Gastrocnemius medialis (tissue), 4 donors: ENCODE measurements around the gene GRID2. TPM values are rescaled to one million over a fixed set of nuclear protein-coding genes. Genes with fewer than 3 reads are reported as not detected.

Experiments used
- ATAC-seq, 2 donors: fragments of 150-250 bp; one replicate each; pipeline ENCODE4 v1.9.1; 2016
- DNase-seq, 2 donors: peaks; one replicate each; pipeline ENCODE4 v3.0.0-alpha.2; 2019
- H3K27ac ChIP-seq, 4 donors: fragments of 200-600 bp; sonication (generic); 1 replicate in 1 of 4; 2 replicates in 3 of 4; pipeline ENCODE4 v1.5.1; 2016 to 2018; ENCODE audit warnings: mild to moderate bottlenecking in 2 of 4, moderate library complexity in 1 of 4
- H3K27me3 ChIP-seq, 3 donors: fragments of 200-600 bp; sonication (generic) in 2 of 3; 1 replicate in 1 of 3; 2 replicates in 2 of 3; pipeline versions ENCODE4 v1.5.1 to v1.6.0; 2016 to 2019; ENCODE audit warnings: mild to moderate bottlenecking in 1 of 3, moderate library complexity in 1 of 3
- H3K36me3 ChIP-seq, 2 donors: fragments of 200-600 bp; sonication (generic) in 1 of 2; one replicate each; pipeline ENCODE4 v1.5.1; 2017 to 2018
- H3K4me1 ChIP-seq, 2 donors: fragments of 200-600 bp; sonication (generic) in 1 of 2; one replicate each; pipeline ENCODE4 v1.5.1; 2016 to 2017; ENCODE audit warnings: mild to moderate bottlenecking in 2 of 2
- H3K4me3 ChIP-seq, 4 donors: fragments of 200-600 bp; sonication (generic) in 3 of 4; 1 replicate in 1 of 4; 2 replicates in 3 of 4; pipeline ENCODE4 v1.5.1; 2016 to 2019; ENCODE audit warnings: mild to moderate bottlenecking in 2 of 4
- H3K9me3 ChIP-seq, 3 donors: fragments of 200-600 bp; sonication (generic) in 2 of 3; 1 replicate in 1 of 3; 2 replicates in 2 of 3; pipeline ENCODE4 v1.5.1; 2016 to 2019
- CTCF ChIP-seq, 5 experiments: fragments of 450-650 bp in 3 of 5; fragments of 200-600 bp in 2 of 5; sonication (generic) in 2 of 5; IDR thresholded peaks in 4 of 5; conservative IDR thresholded peaks in 1 of 5; 1 replicate in 4 of 5; 2 replicates in 1 of 5; pipeline ENCODE4 v1.5.1; 2016 to 2019; ENCODE audit warnings: antibody characterized with exemption in 5 of 5, mild to moderate bottlenecking in 3 of 5, moderate library complexity in 3 of 5
- POLR2A ChIP-seq, 2 donors: fragments of 450-650 bp; IDR thresholded peaks; one replicate each; pipeline ENCODE4 v1.6.1; 2017; ENCODE audit warnings: antibody characterized with exemption in 2 of 2, mild to moderate bottlenecking in 2 of 2, moderate library complexity in 2 of 2
- in situ Hi-C, 4 donors: fragments of 200-750 bp; cut with MboI; loops; one replicate each; pipeline versions ENCODE4 v1.15.0 to v1.8.0; 2017; ENCODE audit warnings: low sequenced_read_pairs in 4 of 4
- intact Hi-C: fragments of 100-400 bp; cut with DNase I; formaldehyde crosslinking; loops from one replicate; pipeline ENCODE4 v1.15.1; 2023; ENCODE audit warnings: low total_unique reads
- total RNA-seq, 4 donors: library from RNA; depleted of rRNA; stranded (reverse); fragments of >200 nt; gene quantifications; one replicate each; pipeline versions ENCODE4 v1.1.0 to v1.2.3, GENCODE V29; 2016

GRID2 gene
- total RNA-seq, 4 donors from 2014 or later: not detected

GRCh38 chr4:92629302-92629701 lies 325.5 kb downstream of the GRID2 start:
- no peaks in the 10 kb centered on the region for H3K36me3 ChIP-seq
- DNase-seq (no peak), ATAC-seq (no peak)
- H3K4me1 ChIP-seq: no peaks in the 10 kb centered on the region
- TF ChIP-seq CTCF (IDR thresholded peaks at IDR 0.05 in 4 of 5, conservative IDR thresholded peaks at IDR 0.05 in 1 of 5) (no peak), POLR2A (IDR thresholded peaks at IDR 0.05) (no peak)
- H3K4me3 ChIP-seq: no peak overlapping the region
- no peaks in the 10 kb centered on the region for H3K27me3 ChIP-seq
- in situ Hi-C loops: no loop called here
- intact Hi-C loops: no loop called here
- H3K9me3 ChIP-seq: no peaks in the 10 kb centered on the region
- no peak overlapping the region for H3K27ac ChIP-seq

- no peak for ATAC-seq
Observed at GRCh38 chr4:92634882-92635281, 331.1 kb downstream of the GRID2 start.

GRCh38 chr4:92636038-92636806 lies 332.5 kb downstream of the GRID2 start:
- no peak overlapping the region for H3K27ac ChIP-seq
- intact Hi-C loops: no loop called here
- no peaks in the 10 kb centered on the region for H3K9me3 ChIP-seq
- H3K4me3 ChIP-seq: no peak overlapping the region
- TF ChIP-seq CTCF (IDR thresholded peaks at IDR 0.05 in 4 of 5, conservative IDR thresholded peaks at IDR 0.05 in 1 of 5) (no peak), POLR2A (IDR thresholded peaks at IDR 0.05) (no peak)
- H3K4me1 ChIP-seq: no peaks in the 10 kb centered on the region
- in situ Hi-C loops: no loop called here
- ATAC-seq (no peak), DNase-seq (no peak)
- H3K27me3 ChIP-seq: no peaks in the 10 kb centered on the region
- H3K36me3 ChIP-seq: no peaks in the 10 kb centered on the region

More at GRCh38 chr4:92634882-92635281, 331.1 kb downstream of the GRID2 start:
- no peak for DNase-seq
- no peaks in the 10 kb centered on the region for H3K36me3 ChIP-seq
- H3K9me3 ChIP-seq: no peaks in the 10 kb centered on the region
- H3K4me3 ChIP-seq: no peak overlapping the region
- H3K27me3 ChIP-seq: no peaks in the 10 kb centered on the region
- intact Hi-C loops: no loop called here
- TF ChIP-seq POLR2A (IDR thresholded peaks at IDR 0.05) (no peak), CTCF (IDR thresholded peaks at IDR 0.05 in 4 of 5, conservative IDR thresholded peaks at IDR 0.05 in 1 of 5) (no peak)
- H3K27ac ChIP-seq: no peak overlapping the region
- H3K4me1 ChIP-seq: no peaks in the 10 kb centered on the region
- in situ Hi-C loops: no loop called here

GRCh38 chr4:92641409-92641808 lies 337.6 kb downstream of the GRID2 start:
- Histone ChIP-seq H3K36me3 (no peaks in the 10 kb centered on the region), H3K4me1 (no peaks in the 10 kb centered on the region), H3K27me3 (no peaks in the 10 kb centered on the region), H3K27ac (no peak overlapping the region), H3K4me3 (no peak overlapping the region), H3K9me3 (no peaks in the 10 kb centered on the region)
- TF ChIP-seq CTCF (IDR thresholded peaks at IDR 0.05 in 4 of 5, conservative IDR thresholded peaks at IDR 0.05 in 1 of 5) (no peak), POLR2A (IDR thresholded peaks at IDR 0.05) (no peak)
- in situ Hi-C loops (no loop called here), intact Hi-C loops (no loop called here)
- DNase-seq: no peak
- ATAC-seq: no peak

GRCh38 chr4:92646826-92647225 lies 343.1 kb downstream of the GRID2 start:
- Histone ChIP-seq H3K36me3 (no peaks in the 10 kb centered on the region), H3K27ac (no peak overlapping the region), H3K27me3 (no peaks in the 10 kb centered on the region), H3K9me3 (no peaks in the 10 kb centered on the region), H3K4me3 (no peak overlapping the region), H3K4me1 (no peaks in the 10 kb centered on the region)
- TF ChIP-seq CTCF (IDR thresholded peaks at IDR 0.05 in 4 of 5, conservative IDR thresholded peaks at IDR 0.05 in 1 of 5) (no peak), POLR2A (IDR thresholded peaks at IDR 0.05) (no peak)
- in situ Hi-C loops: no loop called here
- intact Hi-C loops: no loop called here
- ATAC-seq (no peak), DNase-seq (no peak)
